Activated T-helper 2 cell treated with anti-CD3 and anti-CD28 coated beads, Interferon-gamma antibody, Interleukin-2, Interleukin-4, amounts not matched to agents 10 μg/mL and 5 μg/mL and 100 μg/mL, durations not matched to agents 14 hours and 24 hours and 36 hours (primary cell): ENCODE results near the gene UQCC5. TPM values are rescaled to one million over a fixed set of nuclear protein-coding genes. Genes with fewer than 3 reads are reported as not detected.
A peak's percentile ranks its signal among the peaks of the same experiment; 100 is the strongest.

Source experiments
- DNase-seq: peaks from one replicate; pipeline ENCODE4 v3.0.0; 2021; ENCODE audit warnings: low spot score
- H3K27ac Mint-ChIP-seq: one replicate; pipeline ENCODE4 v1.8.0; 2021; ENCODE audit warnings: mixed read lengths
- H3K27me3 Mint-ChIP-seq: one replicate; pipeline ENCODE4 v1.8.0; 2021; ENCODE audit warnings: low read depth, mixed read lengths
- H3K36me3 Mint-ChIP-seq: one replicate; pipeline ENCODE4 v1.8.0; 2021; ENCODE audit warnings: low read depth, mixed read lengths
- H3K4me1 Mint-ChIP-seq: one replicate; pipeline ENCODE4 v1.8.0; 2021; ENCODE audit warnings: low read depth, mixed read lengths
- H3K4me3 Mint-ChIP-seq: one replicate; pipeline ENCODE4 v1.8.0; 2021; ENCODE audit warnings: low read depth, mild to moderate bottlenecking, moderate library complexity, mixed read lengths
- H3K9me3 Mint-ChIP-seq: one replicate; pipeline ENCODE4 v1.8.0; 2021; ENCODE audit warnings: mixed read lengths
- intact Hi-C: fragments of 100-400 bp; cut with micrococcal nuclease; formaldehyde crosslinking; loops from one replicate; pipeline ENCODE4 v1.15.1; 2023
- total RNA-seq: library from RNA; stranded (reverse); gene quantifications from 2 replicates; pipeline ENCODE4 v1.2.3, GENCODE V29; 2022

UQCC5 gene
- 12.5 and 16.4 TPM in 2 replicates for total RNA-seq

- Mint-ChIP-seq H3K36me3 (peaks cover 39% of the 10 kb centered on the region), H3K27me3 (no peaks in the 10 kb centered on the region), H3K4me3 (peak within 1 kb of the TSS; percentile 100), H3K27ac (peak within 1 kb of the TSS; percentile 99), H3K9me3 (no peaks in the 10 kb centered on the region), H3K4me1 (peaks cover 46% of the 10 kb centered on the region)
- peak; percentile 98 for DNase-seq
- intact Hi-C loops: loop anchor here (1.0 to 10.0 kb wide), 5 partner anchors 81 to 482 kb away; partner anchors contain the start of genes DUSP7, GLT8D1, GNL3 and NISCH
Observed at GRCh38 chr3:52536369-52537164, at the start of gene UQCC5. UQCC5 (plus strand) TSS chr3:52536605; CDS start chr3:52536756, 151 bp downstream.

GRCh38 chr3:52487050-52487787, 49.2 kb upstream of the UQCC5 start:
- DNase-seq: no peak
- H3K36me3 Mint-ChIP-seq: peaks cover 36% of the 10 kb centered on the region
- H3K4me3 Mint-ChIP-seq: no peak overlapping the region
- H3K27ac Mint-ChIP-seq: no peak overlapping the region
- H3K9me3 Mint-ChIP-seq: no peaks in the 10 kb centered on the region
- no peaks in the 10 kb centered on the region for H3K4me1 Mint-ChIP-seq
- intact Hi-C loops: no loop called here
- H3K27me3 Mint-ChIP-seq: no peaks in the 10 kb centered on the region

- intact Hi-C loops: no loop called here
- peaks cover 43% of the 10 kb centered on the region for H3K36me3 Mint-ChIP-seq
- DNase-seq: no peak
- no peaks in the 10 kb centered on the region for H3K4me1 Mint-ChIP-seq
- no peaks in the 10 kb centered on the region for H3K27me3 Mint-ChIP-seq
- H3K9me3 Mint-ChIP-seq: no peaks in the 10 kb centered on the region
- H3K27ac Mint-ChIP-seq: no peak overlapping the region
- H3K4me3 Mint-ChIP-seq: no peak overlapping the region
Observed at GRCh38 chr3:52487788-52488691, 48.4 kb upstream of the UQCC5 start.

- intact Hi-C loops: no loop called here
- no peak for DNase-seq
- no peaks in the 10 kb centered on the region for H3K4me1 Mint-ChIP-seq
Observed at GRCh38 chr3:52488746-52489145, 47.7 kb upstream of the UQCC5 start.

GRCh38 chr3:52489453-52489852, 47.0 kb upstream of the UQCC5 start:
- H3K36me3 Mint-ChIP-seq: peaks cover 40% of the 10 kb centered on the region

More at GRCh38 chr3:52488746-52489145, 47.7 kb upstream of the UQCC5 start:
- Mint-ChIP-seq H3K36me3 (peaks cover 43% of the 10 kb centered on the region), H3K4me3 (no peak overlapping the region), H3K27ac (no peak overlapping the region), H3K9me3 (no peaks in the 10 kb centered on the region), H3K27me3 (no peaks in the 10 kb centered on the region)

GRCh38 chr3:52490035-52490938, 46.1 kb upstream of the UQCC5 start:
- DNase-seq: no peak
- Mint-ChIP-seq H3K27ac (no peak overlapping the region), H3K4me1 (no peaks in the 10 kb centered on the region), H3K9me3 (no peaks in the 10 kb centered on the region), H3K27me3 (no peaks in the 10 kb centered on the region), H3K4me3 (no peak overlapping the region), H3K36me3 (peaks cover 40% of the 10 kb centered on the region)
- intact Hi-C loops: no loop called here

More at GRCh38 chr3:52489453-52489852, 47.0 kb upstream of the UQCC5 start:
- Mint-ChIP-seq H3K4me3 (no peak overlapping the region), H3K9me3 (no peaks in the 10 kb centered on the region), H3K27ac (no peak overlapping the region), H3K4me1 (no peaks in the 10 kb centered on the region), H3K27me3 (no peaks in the 10 kb centered on the region)
- intact Hi-C loops: no loop called here
- no peak for DNase-seq

GRCh38 chr3:52490939-52491526, 45.4 kb upstream of the UQCC5 start:
- Mint-ChIP-seq H3K36me3 (peaks cover 35% of the 10 kb centered on the region), H3K4me1 (no peaks in the 10 kb centered on the region), H3K27me3 (no peaks in the 10 kb centered on the region), H3K27ac (no peak overlapping the region), H3K9me3 (no peaks in the 10 kb centered on the region), H3K4me3 (no peak overlapping the region)
- intact Hi-C loops: no loop called here
- no peak for DNase-seq

- no peak overlapping the region for H3K27ac Mint-ChIP-seq
- H3K9me3 Mint-ChIP-seq: no peaks in the 10 kb centered on the region
- intact Hi-C loops: no loop called here
- no peak for DNase-seq
- no peak overlapping the region for H3K4me3 Mint-ChIP-seq
- no peaks in the 10 kb centered on the region for H3K27me3 Mint-ChIP-seq
- peaks cover 35% of the 10 kb centered on the region for H3K36me3 Mint-ChIP-seq
- no peaks in the 10 kb centered on the region for H3K4me1 Mint-ChIP-seq
Observed at GRCh38 chr3:52492059-52492458, 44.3 kb upstream of the UQCC5 start.

GRCh38 chr3:52493232-52494017, 43.0 kb upstream of the UQCC5 start:
- Mint-ChIP-seq H3K36me3 (peaks cover 24% of the 10 kb centered on the region), H3K27ac (no peak overlapping the region), H3K4me1 (no peaks in the 10 kb centered on the region), H3K9me3 (no peaks in the 10 kb centered on the region), H3K27me3 (no peaks in the 10 kb centered on the region), H3K4me3 (no peak overlapping the region)
- intact Hi-C loops: no loop called here
- no peak for DNase-seq

GRCh38 chr3:52494445-52494844, 42.0 kb upstream of the UQCC5 start:
- H3K4me3 Mint-ChIP-seq: no peak overlapping the region
- H3K27me3 Mint-ChIP-seq: no peaks in the 10 kb centered on the region
- DNase-seq: no peak
- no peak overlapping the region for H3K27ac Mint-ChIP-seq
- intact Hi-C loops: no loop called here
- peaks cover 23% of the 10 kb centered on the region for H3K36me3 Mint-ChIP-seq
- H3K9me3 Mint-ChIP-seq: no peaks in the 10 kb centered on the region
- no peaks in the 10 kb centered on the region for H3K4me1 Mint-ChIP-seq

GRCh38 chr3:52494886-52495495, 41.4 kb upstream of the UQCC5 start, which contains the start of gene STAB1:
STAB1 (plus strand) TSS chr3:52495338; CDS start chr3:52495414, 76 bp downstream.
- Mint-ChIP-seq H3K36me3 (peaks cover 18% of the 10 kb centered on the region), H3K4me1 (no peaks in the 10 kb centered on the region), H3K27me3 (no peaks in the 10 kb centered on the region), H3K27ac (no peak within 1 kb of the TSS), H3K9me3 (no peaks in the 10 kb centered on the region), H3K4me3 (no peak within 1 kb of the TSS)
- intact Hi-C loops: no loop called here
- DNase-seq: no peak
